DMS 273 treated with DMSO at 0.1 percent for 48 hours (cell line): ENCODE data around the gene PCDH9.
A peak's percentile ranks its signal among the peaks of the same experiment; 100 is the strongest.
"Not testable (repeated sequence)": the region's sequence is repeated elsewhere in the genome, so short reads cannot be mapped to it uniquely, and the experiment has no call there.

Source experiments
- DNase-seq: peaks from one replicate; lab custom pipeline; 2025; lab: John Stamatoyannopoulos, UW

The PCDH9 gene

GRCh38 chr13:66760678-66761077 is 469.5 kb downstream of the PCDH9 start:
- DNase-seq = not testable (repeated sequence)

- DNase-seq = no peak
Measured at GRCh38 chr13:66759919-66760318, 470.2 kb downstream of the PCDH9 start.

- no peak for DNase-seq
Measured at GRCh38 chr13:66751691-66752090, 478.4 kb downstream of the PCDH9 start.

GRCh38 chr13:66748712-66749111 is 481.4 kb downstream of the PCDH9 start:
- no peak for DNase-seq

- no peak for DNase-seq
Measured at GRCh38 chr13:66745307-66745706, 484.8 kb downstream of the PCDH9 start.

- DNase-seq = no peak
Measured at GRCh38 chr13:66723576-66723975, 506.6 kb downstream of the PCDH9 start.

GRCh38 chr13:66716538-66716937 is 513.6 kb downstream of the PCDH9 start:
- DNase-seq = no peak

- no peak for DNase-seq
Measured at GRCh38 chr13:66714795-66715194, 515.3 kb downstream of the PCDH9 start.

- no peak for DNase-seq
Measured at GRCh38 chr13:66704110-66704509, 526.0 kb downstream of the PCDH9 start.

GRCh38 chr13:66703597-66703996 is 526.5 kb downstream of the PCDH9 start:
- no peak for DNase-seq

- no peak for DNase-seq
Measured at GRCh38 chr13:66700117-66700601, 530.0 kb downstream of the PCDH9 start.

- no peak for DNase-seq
Measured at GRCh38 chr13:66693656-66694055, 536.5 kb downstream of the PCDH9 start.

- no peak for DNase-seq
Measured at GRCh38 chr13:66691149-66691548, 539.0 kb downstream of the PCDH9 start.

- no peak for DNase-seq
Measured at GRCh38 chr13:66689628-66690027, 540.5 kb downstream of the PCDH9 start.

GRCh38 chr13:66689037-66689619 is 541.0 kb downstream of the PCDH9 start:
- no peak for DNase-seq

GRCh38 chr13:66681403-66681802 is 548.7 kb downstream of the PCDH9 start:
- DNase-seq = no peak

- DNase-seq = no peak
Measured at GRCh38 chr13:66680031-66680430, 550.1 kb downstream of the PCDH9 start.

- DNase-seq = no peak
Measured at GRCh38 chr13:66675620-66676019, 554.5 kb downstream of the PCDH9 start.

- DNase-seq = no peak
Measured at GRCh38 chr13:66673401-66673800, 556.7 kb downstream of the PCDH9 start.

GRCh38 chr13:66665991-66666390 is 564.1 kb downstream of the PCDH9 start:
- peak; percentile 58 for DNase-seq

GRCh38 chr13:66663711-66664110 is 566.4 kb downstream of the PCDH9 start:
- no peak for DNase-seq

- no peak for DNase-seq
Measured at GRCh38 chr13:66663206-66663605, 566.9 kb downstream of the PCDH9 start.

GRCh38 chr13:66661336-66661735 is 568.8 kb downstream of the PCDH9 start:
- DNase-seq = no peak

- no peak for DNase-seq
Measured at GRCh38 chr13:66660468-66660813, 569.7 kb downstream of the PCDH9 start.
